Hematopoietic multipotent progenitor cell treated with erythropoietin and hydrocortisone succinate and interleukin-3 and kit ligand, for 6 days (in vitro differentiated cells): Measurements from ENCODE around the gene ACAP3.

Experiments used
- DNase-seq: peaks from one replicate; pipeline ENCODE4 v3.0.0-alpha.2; 2015

The ACAP3 gene, protein sequence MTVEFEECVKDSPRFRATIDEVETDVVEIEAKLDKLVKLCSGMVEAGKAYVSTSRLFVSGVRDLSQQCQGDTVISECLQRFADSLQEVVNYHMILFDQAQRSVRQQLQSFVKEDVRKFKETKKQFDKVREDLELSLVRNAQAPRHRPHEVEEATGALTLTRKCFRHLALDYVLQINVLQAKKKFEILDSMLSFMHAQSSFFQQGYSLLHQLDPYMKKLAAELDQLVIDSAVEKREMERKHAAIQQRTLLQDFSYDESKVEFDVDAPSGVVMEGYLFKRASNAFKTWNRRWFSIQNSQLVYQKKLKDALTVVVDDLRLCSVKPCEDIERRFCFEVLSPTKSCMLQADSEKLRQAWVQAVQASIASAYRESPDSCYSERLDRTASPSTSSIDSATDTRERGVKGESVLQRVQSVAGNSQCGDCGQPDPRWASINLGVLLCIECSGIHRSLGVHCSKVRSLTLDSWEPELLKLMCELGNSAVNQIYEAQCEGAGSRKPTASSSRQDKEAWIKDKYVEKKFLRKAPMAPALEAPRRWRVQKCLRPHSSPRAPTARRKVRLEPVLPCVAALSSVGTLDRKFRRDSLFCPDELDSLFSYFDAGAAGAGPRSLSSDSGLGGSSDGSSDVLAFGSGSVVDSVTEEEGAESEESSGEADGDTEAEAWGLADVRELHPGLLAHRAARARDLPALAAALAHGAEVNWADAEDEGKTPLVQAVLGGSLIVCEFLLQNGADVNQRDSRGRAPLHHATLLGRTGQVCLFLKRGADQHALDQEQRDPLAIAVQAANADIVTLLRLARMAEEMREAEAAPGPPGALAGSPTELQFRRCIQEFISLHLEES

DNA sequence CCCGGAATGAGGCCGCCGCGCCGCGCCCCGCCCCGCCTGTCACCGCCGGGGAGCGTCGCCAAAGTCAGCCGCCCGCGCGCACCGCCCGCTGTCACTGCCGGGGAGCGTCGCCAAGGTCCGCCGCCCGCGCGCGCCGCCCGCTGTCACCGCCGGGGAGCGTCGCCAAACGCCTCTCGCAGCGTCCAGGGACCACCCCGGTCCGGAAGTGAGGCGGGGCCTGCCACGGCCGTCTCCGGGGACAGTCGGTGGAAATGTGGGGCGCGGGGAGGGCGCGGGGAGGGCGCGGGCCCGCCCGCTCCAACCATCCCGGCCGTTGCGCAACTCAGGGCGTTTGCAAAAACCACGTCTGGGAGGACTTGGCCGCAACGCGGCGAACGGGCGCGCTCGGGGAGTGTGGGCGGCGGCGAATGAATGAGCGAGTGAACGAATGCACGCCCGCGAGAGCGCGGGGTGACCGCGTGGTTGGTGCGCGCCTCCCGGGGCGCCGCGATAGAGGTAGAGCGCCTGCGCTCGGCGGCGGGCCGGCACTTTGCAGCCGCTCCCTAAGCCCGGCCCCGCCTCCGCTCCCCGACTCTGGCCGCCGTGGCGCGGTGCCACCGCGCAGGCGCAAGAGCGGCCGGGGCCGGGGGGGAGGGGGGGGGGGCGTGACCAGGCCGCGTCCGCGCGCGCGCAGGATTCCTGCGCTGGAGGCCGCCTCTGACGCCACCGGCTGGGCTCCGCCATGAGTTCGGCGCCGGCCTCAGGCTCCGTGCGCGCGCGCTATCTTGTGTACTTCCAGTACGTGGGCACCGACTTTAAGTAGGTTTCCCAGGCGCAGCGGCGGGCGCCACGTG, at the start of gene ACAP3, which contains the start of gene PUSL1:
ACAP3 (minus strand) TSS at position 8 of the 833 bp plus-strand sequence. CDS start 115 bp downstream, outside the sequence.
PUSL1 (plus strand) TSS at position 675 of the 833 bp plus-strand sequence; CDS start at position 722, 47 bp downstream.
- DNase-seq, result peak; percentile 96

DNA sequence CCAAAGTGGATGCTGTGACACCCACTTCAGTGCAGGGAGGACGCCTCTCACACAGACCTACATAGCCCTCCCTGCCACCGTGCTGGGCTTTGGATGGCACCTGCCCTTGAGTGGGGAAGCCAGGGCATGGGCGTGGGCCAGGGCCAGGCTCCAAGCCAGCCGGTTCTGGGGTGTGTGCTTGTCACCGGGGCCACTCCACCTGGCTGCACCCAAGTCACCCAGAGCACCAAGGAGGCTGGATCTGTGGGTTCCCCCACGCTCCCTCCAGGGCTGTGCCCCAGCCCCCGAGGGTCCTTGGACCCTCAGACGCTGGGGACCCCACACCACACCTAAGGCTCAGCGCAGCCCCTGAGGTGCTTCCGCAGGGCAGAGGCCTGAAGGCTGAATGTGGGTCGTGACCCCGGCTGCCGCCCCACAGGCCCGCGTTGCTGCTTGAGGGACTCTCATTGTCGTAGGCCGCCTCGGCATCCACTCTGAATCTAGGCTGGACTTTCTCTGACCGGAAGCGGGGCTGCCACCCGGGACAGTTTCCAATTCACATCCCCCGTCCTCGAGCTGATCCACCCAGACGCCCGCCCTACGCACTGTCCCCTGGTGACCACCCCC, 49.2 kb upstream of the ACAP3 start:
- no peak for DNase-seq

GRCh38 chr1:1356166-1356795, 48.6 kb upstream of the ACAP3 start:
- DNase-seq, result no peak

GRCh38 chr1:1355416-1355815, 47.7 kb upstream of the ACAP3 start:
- peak; percentile 43 for DNase-seq

GRCh38 chr1:1354271-1355247, 46.8 kb upstream of the ACAP3 start:
- DNase-seq, result no peak

- DNase-seq, result no peak
These were observed 45.8 kb upstream of the ACAP3 start for GRCh38 chr1:1353389-1354151.

- no peak for DNase-seq
These were observed 45.2 kb upstream of the ACAP3 start for GRCh38 chr1:1352786-1353388.

GRCh38 chr1:1351511-1352427, 44.0 kb upstream of the ACAP3 start:
- DNase-seq, result no peak

DNA sequence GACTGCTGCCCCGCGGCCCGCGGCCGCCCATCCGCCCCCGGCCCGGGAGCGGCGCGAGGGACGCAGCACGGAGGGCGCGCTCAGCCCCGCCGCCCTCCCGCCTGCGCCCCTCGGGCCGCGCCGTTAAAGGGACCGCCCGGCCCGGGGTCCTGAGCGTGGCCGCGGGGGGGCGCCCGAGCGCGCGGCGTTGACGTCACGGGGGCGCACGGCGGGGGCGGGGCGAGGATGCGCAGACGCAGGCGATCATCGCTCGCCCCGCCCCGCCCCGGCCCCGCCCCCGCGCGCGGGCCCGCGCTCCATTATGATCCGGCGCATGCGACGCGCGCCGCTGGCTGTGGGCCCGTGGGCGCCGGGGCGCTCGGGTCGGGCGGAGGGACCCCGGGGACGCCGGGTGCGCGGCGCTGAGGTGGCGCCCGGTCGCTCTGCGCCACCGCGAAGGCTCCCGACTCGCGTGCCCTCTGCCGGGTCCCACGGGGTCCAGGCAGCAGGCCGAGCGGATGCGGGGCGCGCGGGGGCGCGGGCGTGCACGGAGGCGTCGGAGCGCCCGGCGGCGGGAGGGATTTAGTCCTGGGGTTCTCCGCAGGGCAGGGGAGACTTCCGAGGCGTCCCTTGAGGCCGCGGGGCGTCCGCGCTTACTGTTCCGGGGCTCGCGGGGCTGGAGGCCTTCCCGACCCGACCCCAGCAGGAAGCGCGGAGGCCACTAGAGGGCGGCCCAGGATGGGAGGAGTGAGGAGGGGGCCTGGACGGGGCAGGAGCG, 41.7 kb upstream of the ACAP3 start, which contains the start of gene DVL1:
DVL1 (minus strand) TSS at position 163 of the 757 bp plus-strand sequence. CDS start 353 bp downstream, outside the sequence.
- peak; percentile 71 for DNase-seq

GRCh38 chr1:1348420-1349255, 40.9 kb upstream of the ACAP3 start:
- DNase-seq, result peak; percentile 30

- no peak for DNase-seq
These were observed 40.1 kb upstream of the ACAP3 start for GRCh38 chr1:1347663-1348419.

DNA sequence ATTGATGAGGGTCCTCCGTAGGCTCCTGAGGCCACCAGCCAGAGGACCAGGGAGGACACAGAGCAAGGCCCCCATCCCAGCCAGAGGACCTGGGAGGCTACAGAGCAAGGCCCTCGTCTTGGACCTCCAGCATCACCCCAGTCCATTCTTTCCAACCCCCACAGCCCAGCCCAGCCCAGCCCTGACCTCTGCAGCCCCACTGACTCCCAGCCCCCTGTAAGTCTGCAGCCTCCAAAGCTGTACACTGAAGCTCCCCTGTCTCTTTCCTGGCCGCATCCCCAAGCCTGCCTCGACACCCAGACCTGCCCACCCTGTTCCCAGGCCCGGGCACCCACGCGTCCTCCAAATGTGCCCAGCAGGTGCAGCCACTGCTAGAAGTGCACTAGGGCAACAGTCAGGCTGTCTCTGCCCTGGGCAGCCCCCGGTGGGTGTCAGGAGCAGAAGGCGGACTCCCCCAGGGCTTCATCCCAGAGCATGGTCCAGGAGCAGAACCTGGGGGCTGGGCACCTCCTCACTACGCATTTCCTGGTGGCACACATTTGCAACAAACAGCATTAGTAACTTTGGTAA, 39.4 kb upstream of the ACAP3 start:
- DNase-seq, result no peak

- no peak for DNase-seq
These were observed 38.8 kb upstream of the ACAP3 start for GRCh38 chr1:1346501-1346890.

- DNase-seq, result no peak
These were observed 38.2 kb upstream of the ACAP3 start for GRCh38 chr1:1345860-1346500.

GRCh38 chr1:1345384-1345783, 37.7 kb upstream of the ACAP3 start:
- no peak for DNase-seq
